GOT3 (cell line): ENCODE data around the gene STPG2.

Source experiments
- DNase-seq: peaks from one replicate; lab custom pipeline; 2025; ENCODE audit warnings: mixed read lengths; lab: John Stamatoyannopoulos, UW

The STPG2 gene

GRCh38 chr4:98093662-98094061, 49.6 kb downstream of the STPG2 start:
- no peak for DNase-seq

- no peak for DNase-seq
Measured at GRCh38 chr4:98092833-98093439, 50.3 kb downstream of the STPG2 start.

GRCh38 chr4:98081936-98082335, 61.3 kb downstream of the STPG2 start:
- DNase-seq = no peak

- no peak for DNase-seq
Measured at GRCh38 chr4:98068495-98068894, 74.8 kb downstream of the STPG2 start.

GRCh38 chr4:98055800-98056501, 87.3 kb downstream of the STPG2 start:
- no peak for DNase-seq

GRCh38 chr4:98046665-98047064, 96.6 kb downstream of the STPG2 start:
- DNase-seq = no peak

GRCh38 chr4:98030059-98030458, 113.2 kb downstream of the STPG2 start:
- DNase-seq = no peak

GRCh38 chr4:98027827-98028226, 115.4 kb downstream of the STPG2 start:
- no peak for DNase-seq

GRCh38 chr4:98026362-98026761, 116.9 kb downstream of the STPG2 start:
- DNase-seq = no peak

- DNase-seq = no peak
Measured at GRCh38 chr4:98006814-98007412, 136.4 kb downstream of the STPG2 start.

- no peak for DNase-seq
Measured at GRCh38 chr4:98006060-98006459, 137.2 kb downstream of the STPG2 start.

- no peak for DNase-seq
Measured at GRCh38 chr4:98000940-98001339, 142.3 kb downstream of the STPG2 start.

- DNase-seq = no peak
Measured at GRCh38 chr4:97998203-97998602, 145.1 kb downstream of the STPG2 start.

- no peak for DNase-seq
Measured at GRCh38 chr4:97994765-97995465, 148.4 kb downstream of the STPG2 start.

GRCh38 chr4:97990409-97990808, 152.9 kb downstream of the STPG2 start:
- no peak for DNase-seq

- DNase-seq = no peak
Measured at GRCh38 chr4:97987019-97987648, 156.1 kb downstream of the STPG2 start.

- DNase-seq = no peak
Measured at GRCh38 chr4:97984545-97985131, 158.6 kb downstream of the STPG2 start.

GRCh38 chr4:97978791-97979488, 164.3 kb downstream of the STPG2 start:
- DNase-seq = no peak

- DNase-seq = no peak
Measured at GRCh38 chr4:97953171-97953941, 189.9 kb downstream of the STPG2 start.

- DNase-seq = no peak
Measured at GRCh38 chr4:97952763-97953162, 190.5 kb downstream of the STPG2 start.

GRCh38 chr4:97950836-97951235, 192.4 kb downstream of the STPG2 start:
- no peak for DNase-seq
